ENCODE measurements around the gene IFNGR1. TPM values are rescaled to one million over a fixed set of nuclear protein-coding genes. Genes with fewer than 3 reads are reported as not detected.

Gene IFNGR1
- total and polyA plus RNA-seq, 2 experiments from 2014 or later, result 22.8 to 23.2 TPM

- no peak overlapping the region for H3K27ac ChIP-seq (ENCODE audit: low read depth)
- no peaks in the 10 kb centered on the region for H3K79me2 ChIP-seq (replicated peaks; ENCODE audit: insufficient read depth)
- DNase-seq (ENCODE audit: low spot score), result no peak
- H4K20me1 ChIP-seq (replicated peaks; ENCODE audit: insufficient read depth), result no peaks in the 10 kb centered on the region
- peaks cover 29% of the 10 kb centered on the region for H3K4me1 ChIP-seq (ENCODE audit: insufficient read depth)
- H3K36me3 ChIP-seq (ENCODE audit: insufficient read depth), result no peaks in the 10 kb centered on the region
- H3K4me3 ChIP-seq, result no peak overlapping the region
- Mint-ChIP-seq H3K4me1 (peaks cover 19% of the 10 kb centered on the region), H3K27me3 (ENCODE audit: insufficient read depth, low read depth, poor library complexity) (peaks cover 4% of the 10 kb centered on the region), H3K9me3 (peaks cover 36% of the 10 kb centered on the region), H3K27ac (no peak overlapping the region), H3K36me3 (ENCODE audit: low read depth) (peaks cover 18% of the 10 kb centered on the region; the same call in 2 of the 3 replicates), H3K4me3 (no peak overlapping the region)
- H3K4me2 ChIP-seq, result peak overlapping the region; percentile 52; the same call in 1 of the 2 replicates
- no peaks in the 10 kb centered on the region for H3K27me3 ChIP-seq (ENCODE audit: insufficient read depth)
- TF ChIP-seq NANOG (IDR thresholded peaks at IDR 0.05; ENCODE audit: borderline replicate concordance) (no peak), STAT1 (IDR thresholded peaks at IDR 0.05; ENCODE audit: unreplicated experiment) (no peak), CREB1 (CRISPR knock-in tag; IDR thresholded peaks at IDR 0.05; ENCODE audit: low read depth) (no peak)
- H3F3A ChIP-seq (replicated peaks; ENCODE audit: low read depth), result no peaks in the 10 kb centered on the region
- no peak for ATAC-seq
- H3K9me2 ChIP-seq (ENCODE audit: insufficient read depth), result peaks cover 12% of the 10 kb centered on the region
- no peak overlapping the region for H2AFZ ChIP-seq
These were observed 46.3 kb downstream of the IFNGR1 start for GRCh38 chr6:137172734-137173431.

DNA sequence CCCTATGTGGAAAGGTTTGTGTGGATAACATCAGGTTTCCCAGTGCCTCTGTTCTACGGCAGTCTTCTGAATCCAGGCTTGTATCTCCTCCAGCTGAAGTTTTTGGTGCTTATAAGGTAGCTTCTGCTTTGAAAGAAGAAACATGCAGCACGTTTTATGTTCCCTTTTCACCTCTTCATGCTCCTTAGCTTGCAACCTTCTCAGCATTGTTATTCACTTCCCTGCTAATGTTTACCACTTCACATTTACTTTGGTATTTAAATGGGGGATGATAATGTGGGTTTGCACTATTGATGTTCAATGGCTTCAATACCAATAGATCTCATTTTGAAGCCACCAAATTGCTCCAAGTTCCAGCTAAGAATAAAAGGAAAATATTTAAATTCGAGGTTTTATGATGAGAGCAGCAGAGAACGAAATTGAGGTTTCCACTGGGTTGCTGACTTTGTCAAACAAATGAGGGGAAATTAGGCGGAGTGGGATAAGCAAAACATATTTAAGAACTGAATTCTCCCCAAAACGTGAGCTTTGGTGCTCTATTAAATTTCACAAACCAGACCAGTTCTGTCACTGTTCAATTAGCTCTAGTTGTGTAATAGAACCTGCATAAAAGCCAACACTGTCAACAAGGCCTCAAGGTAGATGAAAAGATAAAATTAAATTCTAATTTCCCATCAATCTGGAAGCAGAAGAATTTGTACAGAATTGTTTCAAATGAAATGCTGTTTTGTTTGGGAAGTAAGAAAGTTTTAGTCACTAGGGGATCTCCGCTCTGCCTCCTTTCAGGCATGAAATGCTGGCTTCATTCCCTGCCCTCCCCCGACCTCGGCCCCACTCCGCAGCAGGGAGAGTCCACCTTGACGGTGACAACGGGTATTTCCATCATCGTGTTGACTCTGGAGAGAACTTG, 47.1 kb downstream of the IFNGR1 start:
- Mint-ChIP-seq H3K27me3 (ENCODE audit: insufficient read depth, low read depth, poor library complexity) (peaks cover 3% of the 10 kb centered on the region), H3K9me3 (peaks cover 30% of the 10 kb centered on the region), H3K4me3 (0 out of 3 replicates have a peak overlapping the region, but pooled peaks have one; percentile 33), H3K36me3 (ENCODE audit: low read depth) (peaks cover 20% of the 10 kb centered on the region; the same call in 2 of the 3 replicates), H3K4me1 (peaks cover 19% of the 10 kb centered on the region), H3K27ac (no peak overlapping the region)
- Histone ChIP-seq H3F3A (replicated peaks; ENCODE audit: low read depth) (no peaks in the 10 kb centered on the region), H3K4me1 (ENCODE audit: insufficient read depth) (peaks cover 29% of the 10 kb centered on the region), H3K36me3 (ENCODE audit: insufficient read depth) (no peaks in the 10 kb centered on the region), H2AFZ (no peak overlapping the region), H3K27me3 (ENCODE audit: insufficient read depth) (no peaks in the 10 kb centered on the region), H3K27ac (ENCODE audit: low read depth) (no peak overlapping the region), H3K9me2 (ENCODE audit: insufficient read depth) (peaks cover 11% of the 10 kb centered on the region), H3K4me2 (peak overlapping the region; percentile 52), H3K4me3 (no peak overlapping the region), H3K79me2 (replicated peaks; ENCODE audit: insufficient read depth) (no peaks in the 10 kb centered on the region), H4K20me1 (replicated peaks; ENCODE audit: insufficient read depth) (no peaks in the 10 kb centered on the region)
- peak; percentile 32 for DNase-seq (ENCODE audit: low spot score)
- TF ChIP-seq, protein P1, sequence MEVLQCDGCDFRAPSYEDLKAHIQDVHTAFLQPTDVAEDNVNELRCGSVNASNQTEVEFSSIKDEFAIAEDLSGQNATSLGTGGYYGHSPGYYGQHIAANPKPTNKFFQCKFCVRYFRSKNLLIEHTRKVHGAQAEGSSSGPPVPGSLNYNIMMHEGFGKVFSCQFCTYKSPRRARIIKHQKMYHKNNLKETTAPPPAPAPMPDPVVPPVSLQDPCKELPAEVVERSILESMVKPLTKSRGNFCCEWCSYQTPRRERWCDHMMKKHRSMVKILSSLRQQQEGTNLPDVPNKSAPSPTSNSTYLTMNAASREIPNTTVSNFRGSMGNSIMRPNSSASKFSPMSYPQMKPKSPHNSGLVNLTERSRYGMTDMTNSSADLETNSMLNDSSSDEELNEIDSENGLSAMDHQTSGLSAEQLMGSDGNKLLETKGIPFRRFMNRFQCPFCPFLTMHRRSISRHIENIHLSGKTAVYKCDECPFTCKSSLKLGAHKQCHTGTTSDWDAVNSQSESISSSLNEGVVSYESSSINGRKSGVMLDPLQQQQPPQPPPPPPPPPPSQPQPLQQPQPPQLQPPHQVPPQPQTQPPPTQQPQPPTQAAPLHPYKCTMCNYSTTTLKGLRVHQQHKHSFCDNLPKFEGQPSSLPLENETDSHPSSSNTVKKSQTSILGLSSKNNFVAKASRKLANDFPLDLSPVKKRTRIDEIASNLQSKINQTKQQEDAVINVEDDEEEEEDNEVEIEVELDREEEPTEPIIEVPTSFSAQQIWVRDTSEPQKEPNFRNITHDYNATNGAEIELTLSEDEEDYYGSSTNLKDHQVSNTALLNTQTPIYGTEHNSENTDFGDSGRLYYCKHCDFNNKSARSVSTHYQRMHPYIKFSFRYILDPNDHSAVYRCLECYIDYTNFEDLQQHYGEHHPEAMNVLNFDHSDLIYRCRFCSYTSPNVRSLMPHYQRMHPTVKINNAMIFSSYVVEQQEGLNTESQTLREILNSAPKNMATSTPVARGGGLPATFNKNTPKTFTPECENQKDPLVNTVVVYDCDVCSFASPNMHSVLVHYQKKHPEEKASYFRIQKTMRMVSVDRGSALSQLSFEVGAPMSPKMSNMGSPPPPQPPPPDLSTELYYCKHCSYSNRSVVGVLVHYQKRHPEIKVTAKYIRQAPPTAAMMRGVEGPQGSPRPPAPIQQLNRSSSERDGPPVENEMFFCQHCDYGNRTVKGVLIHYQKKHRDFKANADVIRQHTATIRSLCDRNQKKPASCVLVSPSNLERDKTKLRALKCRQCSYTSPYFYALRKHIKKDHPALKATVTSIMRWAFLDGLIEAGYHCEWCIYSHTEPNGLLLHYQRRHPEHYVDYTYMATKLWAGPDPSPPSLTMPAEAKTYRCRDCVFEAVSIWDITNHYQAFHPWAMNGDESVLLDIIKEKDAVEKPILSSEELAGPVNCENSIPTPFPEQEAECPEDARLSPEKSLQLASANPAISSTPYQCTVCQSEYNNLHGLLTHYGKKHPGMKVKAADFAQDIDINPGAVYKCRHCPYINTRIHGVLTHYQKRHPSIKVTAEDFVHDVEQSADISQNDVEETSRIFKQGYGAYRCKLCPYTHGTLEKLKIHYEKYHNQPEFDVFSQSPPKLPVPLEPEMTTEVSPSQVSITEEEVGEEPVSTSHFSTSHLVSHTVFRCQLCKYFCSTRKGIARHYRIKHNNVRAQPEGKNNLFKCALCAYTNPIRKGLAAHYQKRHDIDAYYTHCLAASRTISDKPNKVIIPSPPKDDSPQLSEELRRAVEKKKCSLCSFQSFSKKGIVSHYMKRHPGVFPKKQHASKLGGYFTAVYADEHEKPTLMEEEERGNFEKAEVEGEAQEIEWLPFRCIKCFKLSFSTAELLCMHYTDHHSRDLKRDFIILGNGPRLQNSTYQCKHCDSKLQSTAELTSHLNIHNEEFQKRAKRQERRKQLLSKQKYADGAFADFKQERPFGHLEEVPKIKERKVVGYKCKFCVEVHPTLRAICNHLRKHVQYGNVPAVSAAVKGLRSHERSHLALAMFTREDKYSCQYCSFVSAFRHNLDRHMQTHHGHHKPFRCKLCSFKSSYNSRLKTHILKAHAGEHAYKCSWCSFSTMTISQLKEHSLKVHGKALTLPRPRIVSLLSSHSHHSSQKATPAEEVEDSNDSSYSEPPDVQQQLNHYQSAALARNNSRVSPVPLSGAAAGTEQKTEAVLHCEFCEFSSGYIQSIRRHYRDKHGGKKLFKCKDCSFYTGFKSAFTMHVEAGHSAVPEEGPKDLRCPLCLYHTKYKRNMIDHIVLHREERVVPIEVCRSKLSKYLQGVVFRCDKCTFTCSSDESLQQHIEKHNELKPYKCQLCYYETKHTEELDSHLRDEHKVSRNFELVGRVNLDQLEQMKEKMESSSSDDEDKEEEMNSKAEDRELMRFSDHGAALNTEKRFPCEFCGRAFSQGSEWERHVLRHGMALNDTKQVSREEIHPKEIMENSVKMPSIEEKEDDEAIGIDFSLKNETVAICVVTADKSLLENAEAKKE (CRISPR knock-in tag; IDR thresholded peaks at IDR 0.05), result peak; percentile 82
- TF ChIP-seq EZH2 (IDR thresholded peaks at IDR 0.05; ENCODE audit: low read depth, unreplicated experiment) (no peak), NANOG (IDR thresholded peaks at IDR 0.05; ENCODE audit: borderline replicate concordance) (peak; percentile 93)
- ATAC-seq, result peak; percentile 78
